Mesenchymal stem cell (in vitro differentiated cells and primary cell): ENCODE data around the gene IL1RL2.

Experiments used
- DNase-seq: peaks from one replicate; pipeline ENCODE4 v3.0.0-alpha.2; 2013
- H2AFZ ChIP-seq: one replicate; pipeline ENCODE4 v1.6.1; 2013; ENCODE audit warnings: low read depth, mild to moderate bottlenecking, control low read depth, inconsistent platforms, low read length, moderate library complexity
- H2AK5ac ChIP-seq: 2 replicates; pipeline ENCODE4 v1.6.1; 2013; ENCODE audit warnings: low read length, moderate library complexity, mild to moderate bottlenecking, inconsistent platforms; ENCODE audit not compliant: severe bottlenecking
- H2BK120ac ChIP-seq: one replicate; pipeline ENCODE4 v1.6.1; 2013; ENCODE audit warnings: low read depth, mild to moderate bottlenecking, inconsistent platforms, low read length, moderate library complexity
- H2BK12ac ChIP-seq, 2 experiments: one replicate each; pipeline ENCODE4 v1.6.1; 2013; ENCODE audit warnings: inconsistent platforms in 2 of 2, low read length in 2 of 2, mild to moderate bottlenecking in 2 of 2, moderate library complexity in 2 of 2, control low read depth in 1 of 2
- H2BK15ac ChIP-seq: one replicate; pipeline ENCODE4 v1.6.1; 2013; ENCODE audit warnings: mild to moderate bottlenecking, low read depth, inconsistent platforms; ENCODE audit not compliant: poor library complexity, severe bottlenecking
- H2BK5ac ChIP-seq: 2 replicates; pipeline ENCODE4 v1.6.1; 2013; ENCODE audit warnings: low read depth, mild to moderate bottlenecking, low read length, control low read depth, inconsistent platforms; ENCODE audit not compliant: poor library complexity, severe bottlenecking
- H3K14ac ChIP-seq, 2 experiments: one replicate each; pipeline ENCODE4 v1.6.1; 2013; ENCODE audit warnings: inconsistent platforms in 2 of 2, low read length in 2 of 2, control low read depth in 1 of 2, mild to moderate bottlenecking in 1 of 2, moderate library complexity in 1 of 2
- H3K18ac ChIP-seq, 2 experiments: one replicate each; pipeline ENCODE4 v1.6.1; 2013; ENCODE audit warnings: inconsistent platforms in 2 of 2, low read length in 2 of 2, control low read depth in 1 of 2, low read depth in 1 of 2, mild to moderate bottlenecking in 1 of 2
- H3K23ac ChIP-seq, 2 experiments: one replicate each; pipeline ENCODE4 v1.6.1; 2013; ENCODE audit warnings: inconsistent platforms in 2 of 2, low read length in 2 of 2, mild to moderate bottlenecking in 2 of 2, moderate library complexity in 2 of 2, control low read depth in 1 of 2
- H3K27ac ChIP-seq: 2 replicates; pipeline ENCODE4 v1.5.1; 2013; ENCODE audit warnings: mild to moderate bottlenecking, moderate library complexity, low read length, control low read depth, inconsistent platforms; ENCODE audit not compliant: poor library complexity, severe bottlenecking
- H3K27me3 ChIP-seq, 2 experiments: 2 replicates each; pipeline versions ENCODE4 v1.6.1 to v1.7.0; 2013; ENCODE audit warnings: low read length in 2 of 2, mild to moderate bottlenecking in 2 of 2, moderate library complexity in 2 of 2, control low read depth in 1 of 2, inconsistent platforms in 1 of 2; ENCODE audit not compliant: control insufficient read depth in 1 of 2, insufficient read depth in 1 of 2
- H3K36me3 ChIP-seq, 2 experiments: 2 replicates each; pipeline versions ENCODE4 v1.6.1 to v1.7.0; 2013; ENCODE audit warnings: low read length in 2 of 2, control low read depth in 1 of 2, inconsistent platforms in 1 of 2, low read depth in 1 of 2, mild to moderate bottlenecking in 1 of 2; ENCODE audit not compliant: insufficient read depth in 2 of 2, control insufficient read depth in 1 of 2
- H3K4ac ChIP-seq, 2 experiments: one replicate each; pipeline ENCODE4 v1.6.1; 2013; ENCODE audit warnings: inconsistent platforms in 2 of 2, low read length in 2 of 2, mild to moderate bottlenecking in 2 of 2, moderate library complexity in 2 of 2, control low read depth in 1 of 2, low read depth in 1 of 2
- H3K4me1 ChIP-seq: 2 replicates; pipeline ENCODE4 v1.6.1; 2013; ENCODE audit warnings: low read depth, low read length, control low read depth; ENCODE audit not compliant: control insufficient read depth, insufficient read depth
- H3K4me2 ChIP-seq: 2 replicates; pipeline ENCODE4 v1.6.1; 2013; ENCODE audit warnings: low read length, mild to moderate bottlenecking, inconsistent platforms; ENCODE audit not compliant: poor library complexity, severe bottlenecking
- H3K4me3 ChIP-seq, 2 experiments: 2 replicates each; pipeline versions ENCODE4 v1.5.1 to v1.7.0; 2013; ENCODE audit warnings: low read length in 2 of 2, mild to moderate bottlenecking in 2 of 2, control low read depth in 1 of 2, low read depth in 1 of 2; ENCODE audit not compliant: insufficient read depth in 1 of 2
- H3K79me1 ChIP-seq: replicated peaks from 2 replicates; pipeline ENCODE4 v1.6.1; 2013; ENCODE audit warnings: mild to moderate bottlenecking, control low read depth, low read length, inconsistent platforms; ENCODE audit not compliant: poor library complexity, severe bottlenecking
- H3K9ac ChIP-seq: 2 replicates; pipeline ENCODE4 v1.7.0; 2013; ENCODE audit warnings: mild to moderate bottlenecking, low read length, moderate library complexity
- H3K9me3 ChIP-seq: 2 replicates; pipeline ENCODE4 v1.7.0; 2013; ENCODE audit warnings: mild to moderate bottlenecking, low read length; ENCODE audit not compliant: control insufficient read depth
- H4K8ac ChIP-seq: one replicate; pipeline ENCODE4 v1.6.1; 2013; ENCODE audit warnings: inconsistent platforms, mild to moderate bottlenecking, low read length, moderate library complexity
- H4K91ac ChIP-seq: one replicate; pipeline ENCODE4 v1.6.1; 2013; ENCODE audit warnings: mild to moderate bottlenecking, low read length, inconsistent platforms
- WGBS: methylation state at CpG from one replicate; pipeline ENCODE4 v1.1.7; 2013; ENCODE audit warnings: mixed read lengths; 5-methylcytosine and 5-hydroxymethylcytosine counted together

The IL1RL2 gene

DNA sequence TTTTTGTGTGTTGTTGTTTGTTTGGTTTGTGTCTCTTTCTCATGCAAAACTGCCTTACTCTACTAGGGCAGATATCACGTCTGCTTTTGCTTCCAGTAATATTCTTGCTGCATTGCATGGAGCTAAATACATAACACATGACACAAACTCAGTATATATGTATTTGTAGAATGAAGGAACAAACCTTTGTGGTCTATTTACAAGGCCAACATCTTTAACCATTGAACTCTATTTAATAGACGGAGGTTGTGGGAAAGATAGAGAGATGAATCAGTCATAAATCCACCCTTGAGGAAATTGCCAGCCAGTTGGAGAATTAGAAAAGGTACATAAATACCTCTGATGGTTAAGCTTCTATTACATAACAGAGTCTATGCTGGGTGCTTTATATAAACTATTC, 98.5 kb downstream of the IL1RL2 start:
- DNase-seq = no peak
- Histone ChIP-seq H2AFZ (no peak overlapping the region), H3K23ac (no peak overlapping the region), H2AK5ac (no peak overlapping the region), H2BK120ac (no peak overlapping the region), H3K4me1 (peaks cover 2% of the 10 kb centered on the region), H3K4ac (no peak overlapping the region), H3K36me3 (no peaks in the 10 kb centered on the region), H4K91ac (no peak overlapping the region), H3K27ac (no peak overlapping the region), H3K27me3 (peaks cover 0 to 21% of the 10 kb centered on the region in 2 experiments), H3K4me2 (no peak overlapping the region), H3K14ac (no peak overlapping the region), H3K4me3 (no peak overlapping the region), H3K79me1 (no peaks in the 10 kb centered on the region), H2BK15ac (no peak overlapping the region), H2BK5ac (no peak overlapping the region), H2BK12ac (no peak overlapping the region), H4K8ac (no peak overlapping the region), H3K9ac (no peak overlapping the region), H3K18ac (no peak overlapping the region), H3K9me3 (no peaks in the 10 kb centered on the region)
- WGBS = no CpG with 5 or more reads among the region's 2 CpGs

DNA sequence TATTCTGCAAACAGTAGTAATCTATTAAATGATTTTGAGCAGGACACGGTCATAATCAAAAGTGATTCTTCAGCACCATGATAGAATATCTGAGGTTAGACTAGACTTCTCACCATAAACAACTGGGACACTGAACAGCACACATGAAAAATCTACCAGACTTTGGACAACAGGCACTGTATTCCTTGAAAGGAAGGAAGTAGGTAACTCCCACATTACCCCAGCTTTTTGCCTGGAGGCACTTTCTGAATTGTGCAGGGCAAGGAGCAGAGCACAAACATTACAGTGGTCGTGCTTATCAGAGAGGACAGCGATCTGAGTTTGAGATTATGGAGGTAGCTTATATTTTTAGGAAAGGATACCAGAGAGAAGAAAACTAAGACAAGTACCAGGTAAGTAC, 99.2 kb downstream of the IL1RL2 start:
- no peaks in the 10 kb centered on the region for H3K9me3 ChIP-seq
- WGBS = 80% methylated on average over 3 of the region's 3 CpGs
- no peak overlapping the region for H3K4ac ChIP-seq
- no peak overlapping the region for H2BK5ac ChIP-seq
- no peak overlapping the region for H4K91ac ChIP-seq
- H3K36me3 ChIP-seq = no peaks in the 10 kb centered on the region
- no peak overlapping the region for H3K4me2 ChIP-seq
- peaks cover 2% of the 10 kb centered on the region for H3K4me1 ChIP-seq
- no peak overlapping the region for H2BK12ac ChIP-seq
- no peak overlapping the region for H2AFZ ChIP-seq
- no peak overlapping the region for H4K8ac ChIP-seq
- no peak overlapping the region for H2AK5ac ChIP-seq
- H3K4me3 ChIP-seq = no peak overlapping the region
- no peak overlapping the region for H3K9ac ChIP-seq
- H3K23ac ChIP-seq = no peak overlapping the region
- no peak overlapping the region for H2BK120ac ChIP-seq
- H3K79me1 ChIP-seq = no peaks in the 10 kb centered on the region
- no peak overlapping the region for H3K27ac ChIP-seq
- DNase-seq = no peak
- H3K27me3 ChIP-seq = peaks cover 0 to 17% of the 10 kb centered on the region in 2 experiments
- H3K14ac ChIP-seq = no peak overlapping the region
- no peak overlapping the region for H2BK15ac ChIP-seq
- H3K18ac ChIP-seq = no peak overlapping the region

DNA sequence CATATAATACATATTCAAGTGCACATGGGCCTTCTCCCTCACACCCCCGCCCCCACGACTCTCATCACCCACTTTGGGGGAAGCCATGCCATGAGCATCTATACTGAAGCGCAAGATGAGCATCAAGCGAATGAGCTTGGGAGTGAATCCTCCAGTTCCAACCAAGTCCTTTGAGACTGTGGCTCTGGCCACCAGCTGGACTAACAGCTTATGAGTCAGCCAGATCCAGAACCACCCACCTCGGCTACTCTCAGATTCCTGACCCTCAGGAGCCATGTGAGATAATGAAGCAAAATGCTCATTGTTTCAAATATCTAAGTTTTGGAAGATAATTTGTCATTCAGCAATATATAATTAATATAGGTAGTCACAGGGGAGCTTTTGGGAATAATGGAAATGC, 102.3 kb downstream of the IL1RL2 start:
- H2BK120ac ChIP-seq = no peak overlapping the region
- H3K9me3 ChIP-seq = no peaks in the 10 kb centered on the region
- H3K14ac ChIP-seq = no peak overlapping the region
- DNase-seq = no peak
- no peak overlapping the region for H3K23ac ChIP-seq
- peaks cover 2% of the 10 kb centered on the region for H3K4me1 ChIP-seq
- H2AK5ac ChIP-seq = no peak overlapping the region
- H3K27me3 ChIP-seq = peaks cover 0 to 27% of the 10 kb centered on the region in 2 experiments
- H2BK15ac ChIP-seq = no peak overlapping the region
- no peak overlapping the region for H3K4me2 ChIP-seq
- no peak overlapping the region for H3K4me3 ChIP-seq
- H2AFZ ChIP-seq = no peak overlapping the region
- H4K91ac ChIP-seq = no peak overlapping the region
- 96% methylated on average over 4 of the region's 5 CpGs for WGBS
- H3K18ac ChIP-seq = no peak overlapping the region
- H2BK5ac ChIP-seq = no peak overlapping the region
- H3K4ac ChIP-seq = no peak overlapping the region
- H3K9ac ChIP-seq = no peak overlapping the region
- H3K36me3 ChIP-seq = no peaks in the 10 kb centered on the region
- no peak overlapping the region for H2BK12ac ChIP-seq
- no peak overlapping the region for H3K27ac ChIP-seq
- H3K79me1 ChIP-seq = no peaks in the 10 kb centered on the region
- no peak overlapping the region for H4K8ac ChIP-seq
